GM10847 (cell line): ENCODE data around the gene SLX4IP.

Experiments
- POLR2A ChIP-seq: IDR thresholded peaks from 2 replicates; pipeline ENCODE4 v1.6.1; 2011; ENCODE audit not compliant: insufficient read length; ENCODE audit errors: extremely low read depth

SLX4IP gene

GRCh38 chr20:10513931-10514575 lies 78.9 kb downstream of the SLX4IP start:
- no peak for TF ChIP-seq POLR2A

DNA sequence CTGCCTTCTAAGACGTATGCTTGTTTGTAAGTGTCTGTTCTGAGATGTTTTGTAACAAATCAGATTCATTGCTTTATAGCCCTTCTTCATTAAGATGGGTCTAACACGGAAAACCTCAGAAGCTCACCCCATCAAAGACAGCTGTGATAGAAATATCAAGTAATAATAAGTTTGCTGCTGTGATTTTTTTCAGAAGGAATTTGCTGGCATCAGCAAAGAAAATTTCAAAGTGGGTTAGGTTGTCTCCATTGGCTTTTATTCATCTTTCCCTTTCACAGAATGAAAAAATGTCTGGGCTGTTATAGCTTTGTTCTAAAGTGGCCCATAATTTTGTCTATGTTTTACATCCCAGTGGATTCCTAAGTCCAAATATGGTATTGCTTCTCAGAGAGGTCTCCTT lies 81.4 kb downstream of the SLX4IP start:
- no peak for TF ChIP-seq POLR2A

DNA sequence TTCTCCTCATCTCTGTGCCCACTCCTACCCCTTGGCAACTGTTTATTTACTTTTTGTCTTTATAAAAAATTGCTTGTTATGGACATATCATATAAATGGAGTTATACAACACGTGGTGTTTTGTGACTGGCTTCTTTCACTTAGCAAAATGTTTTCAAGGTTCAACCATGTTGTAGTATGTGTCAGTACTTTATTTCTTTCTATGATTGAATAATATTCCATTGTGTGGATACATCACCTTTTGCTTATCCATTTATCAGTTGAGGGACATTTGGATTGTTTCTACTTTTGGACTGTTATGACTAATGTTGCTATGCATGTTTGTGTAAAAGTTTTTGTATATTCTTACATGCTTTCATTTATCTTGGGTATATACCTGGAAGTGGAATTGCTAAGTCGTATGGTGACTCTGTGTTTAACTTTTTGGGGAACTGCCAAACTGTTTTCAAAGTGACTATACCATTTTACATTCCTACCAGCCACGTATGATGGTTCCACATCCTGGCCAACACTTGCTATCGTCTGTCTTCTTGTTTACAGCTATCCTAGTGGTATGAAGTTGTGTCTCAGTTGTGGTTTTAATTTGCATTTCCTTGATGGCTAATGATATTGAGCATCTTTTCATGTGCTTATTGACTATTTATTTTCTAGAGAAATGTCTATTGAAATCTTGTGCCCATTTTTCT lies 84.4 kb downstream of the SLX4IP start:
- no peak for TF ChIP-seq POLR2A

- TF ChIP-seq POLR2A = no peak
Measured at GRCh38 chr20:10520528-10520927, 85.4 kb downstream of the SLX4IP start.

GRCh38 chr20:10521068-10521831 lies 86.1 kb downstream of the SLX4IP start:
- no peak for TF ChIP-seq POLR2A

GRCh38 chr20:10521836-10522235 lies 86.7 kb downstream of the SLX4IP start:
- TF ChIP-seq POLR2A = no peak

- no peak for TF ChIP-seq POLR2A
Measured at GRCh38 chr20:10522328-10522727, 87.2 kb downstream of the SLX4IP start.

DNA sequence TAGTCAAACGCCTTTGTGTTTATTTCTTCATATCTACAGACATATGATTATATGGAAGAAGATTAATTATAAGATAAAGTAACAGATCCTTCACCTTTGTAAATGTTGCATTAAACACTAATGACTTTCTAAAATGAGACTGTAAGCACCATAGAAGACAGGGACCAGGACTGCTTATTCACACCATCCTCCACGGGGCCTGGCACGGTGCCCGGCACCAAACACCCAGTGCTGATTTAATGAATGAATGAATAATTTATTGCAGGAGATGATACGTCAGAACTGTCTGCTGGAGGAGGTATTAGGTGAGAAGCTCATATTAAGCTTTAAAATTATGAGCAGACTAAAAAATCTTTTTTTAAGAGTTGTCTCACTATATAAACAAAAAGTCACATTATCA lies 88.3 kb downstream of the SLX4IP start:
- no peak for TF ChIP-seq POLR2A

GRCh38 chr20:10524034-10524476 lies 89.0 kb downstream of the SLX4IP start:
- no peak for TF ChIP-seq POLR2A

GRCh38 chr20:10524643-10525042 lies 89.5 kb downstream of the SLX4IP start:
- TF ChIP-seq POLR2A = no peak

DNA sequence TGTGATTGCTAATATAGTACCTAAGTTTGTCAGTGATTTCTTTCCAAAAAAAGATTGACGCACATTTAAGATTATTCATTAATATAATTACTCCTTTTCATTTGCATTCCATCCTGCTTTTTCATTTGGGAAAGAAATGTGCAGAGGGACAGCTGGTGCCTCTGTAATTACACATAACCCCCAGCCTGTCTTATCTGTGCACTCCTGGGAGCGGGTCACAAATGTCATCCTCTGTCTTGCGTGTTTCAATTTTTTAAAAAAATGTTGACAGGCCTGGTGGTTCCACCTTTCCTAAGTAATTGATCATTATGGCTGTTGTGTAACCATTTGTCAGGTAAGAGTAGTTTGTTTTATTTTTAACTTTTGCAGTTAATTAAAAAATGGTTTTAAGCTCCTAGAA lies 92.7 kb downstream of the SLX4IP start:
- TF ChIP-seq POLR2A = no peak

DNA sequence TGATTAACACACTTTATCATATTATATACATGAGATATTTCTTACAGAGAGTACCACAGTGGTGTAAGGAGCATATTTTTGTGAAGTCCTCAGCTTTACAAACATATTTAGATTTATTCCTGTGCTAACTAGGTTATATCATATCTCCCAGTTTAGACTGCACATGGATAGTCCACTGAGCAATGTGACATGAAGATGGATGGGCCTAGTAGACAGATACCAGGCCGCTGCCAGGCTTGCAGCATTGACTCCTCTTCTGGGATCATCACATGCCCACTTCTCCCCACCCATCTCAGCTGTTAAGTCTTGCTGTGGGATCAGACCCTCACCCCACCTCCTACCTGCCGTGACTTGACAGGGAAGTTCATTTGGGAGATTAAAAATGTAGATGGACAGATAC lies 95.8 kb downstream of the SLX4IP start:
- no peak for TF ChIP-seq POLR2A

- no peak for TF ChIP-seq POLR2A
Measured at GRCh38 chr20:10531848-10532247, 96.7 kb downstream of the SLX4IP start.

DNA sequence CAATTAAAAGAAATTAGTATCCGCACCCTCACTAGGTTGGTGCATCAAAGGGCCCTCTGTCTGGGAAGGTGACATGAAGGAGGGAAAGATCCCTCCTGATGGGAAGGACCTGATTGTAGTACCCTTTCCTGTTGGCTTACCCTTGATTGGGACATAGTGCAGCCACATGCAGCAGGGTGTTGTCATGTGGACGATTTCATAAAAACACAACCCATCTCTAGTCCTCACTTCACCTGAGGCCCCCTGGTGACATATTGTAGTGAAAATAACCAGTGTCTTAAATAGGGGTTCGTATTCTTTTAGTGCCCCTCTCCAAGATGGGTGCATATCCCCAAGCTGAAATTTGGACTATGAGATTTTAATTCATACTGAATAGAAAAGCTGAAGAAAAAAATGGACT lies 97.3 kb downstream of the SLX4IP start:
- TF ChIP-seq POLR2A = no peak

DNA sequence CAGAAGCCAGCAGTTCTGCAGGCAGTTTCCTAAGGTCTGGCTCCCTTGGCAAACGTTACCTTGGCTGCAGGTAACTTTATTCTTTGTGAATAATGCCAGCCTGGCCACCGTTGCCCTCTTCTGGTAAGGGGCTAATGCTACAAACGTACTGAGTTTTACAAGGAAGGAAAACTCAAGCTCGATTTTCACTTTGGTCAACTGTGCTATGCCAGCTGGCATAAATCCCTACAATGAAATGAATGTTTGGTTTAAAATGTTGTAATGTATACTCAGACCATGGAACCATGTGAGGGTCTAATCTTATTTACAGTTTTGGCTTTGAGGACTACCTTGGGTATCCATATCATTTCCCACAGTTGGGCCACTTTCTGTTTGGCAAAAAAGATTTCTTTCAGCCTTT lies 101.4 kb downstream of the SLX4IP start:
- no peak for TF ChIP-seq POLR2A

- no peak for TF ChIP-seq POLR2A
Measured at GRCh38 chr20:10537850-10538480, 102.9 kb downstream of the SLX4IP start.

GRCh38 chr20:10538768-10539167 lies 103.7 kb downstream of the SLX4IP start:
- TF ChIP-seq POLR2A = no peak
